Measurements from ENCODE around the gene FURIN.
"Not testable (repeated sequence)": the region's sequence is repeated elsewhere in the genome, so short reads cannot be mapped to it uniquely, and the experiment has no call there.

FURIN gene

GRCh38 chr15:90917569-90917968 is 49.2 kb downstream of the FURIN start:
- no peak for DNase-seq

GRCh38 chr15:90918034-90918788 is 49.8 kb downstream of the FURIN start:
- no peak for DNase-seq

- no peak for DNase-seq
Measured at GRCh38 chr15:90918835-90919234, 50.4 kb downstream of the FURIN start.

GRCh38 chr15:90921887-90922286 is 53.5 kb downstream of the FURIN start:
- DNase-seq = no peak

GRCh38 chr15:90922712-90923322 is 54.4 kb downstream of the FURIN start:
- peak in 1 of 5 experiments; percentile 80 for DNase-seq

GRCh38 chr15:90924375-90924774 is 56.0 kb downstream of the FURIN start:
- DNase-seq = peak in 1 of 5 experiments; percentile 61

- DNase-seq = not testable (repeated sequence)
Measured at GRCh38 chr15:90926766-90927165, 58.4 kb downstream of the FURIN start.

- DNase-seq = not testable (repeated sequence)
Measured at GRCh38 chr15:90928106-90928505, 59.7 kb downstream of the FURIN start.

- peak in 1 of 5 experiments; percentile 34 for DNase-seq
Measured at GRCh38 chr15:90929246-90930019, 61.0 kb downstream of the FURIN start.

GRCh38 chr15:90930861-90931574 is 62.6 kb downstream of the FURIN start:
- peak in 1 of 5 experiments; percentile 24 for DNase-seq

- no peak for DNase-seq
Measured at GRCh38 chr15:90931575-90931827, 63.1 kb downstream of the FURIN start.

GRCh38 chr15:90931828-90932659 is 63.7 kb downstream of the FURIN start, which contains the start of gene HDDC3:
Gene HDDC3, minus strand, starts transcription at chr15:90932549. Its CDS starts 9 bp downstream, at chr15:90932540.
- peak; percentile 76 to 95 (median 84) for DNase-seq

- no peak for DNase-seq
Measured at GRCh38 chr15:90932660-90932991, 64.2 kb downstream of the FURIN start.

Data from T-helper 2 cell (primary cell).